ENCODE measurements around the gene HGFAC. TPM values are rescaled to one million over a fixed set of nuclear protein-coding genes. Genes with fewer than 3 reads are reported as not detected.
A peak's percentile ranks its signal among the peaks of the same experiment; 100 is the strongest.

The HGFAC gene
- total RNA-seq, 1 experiment from 2014 or later: 0.20 TPM

- TF ChIP-seq HMGA2 (CRISPR knock-in tag; IDR thresholded peaks at IDR 0.05) (no peak), KAT7 (CRISPR knock-in tag; IDR thresholded peaks at IDR 0.05; ENCODE audit: borderline replicate concordance) (no peak), MYBL2 (CRISPR knock-in tag; IDR thresholded peaks at IDR 0.05) (no peak)
These were observed 27.9 kb upstream of the HGFAC start (continued) for GRCh38 chr4:3413675-3414420.

GRCh38 chr4:3414421-3415279 lies 27.1 kb upstream of the HGFAC start:
- POLR2A ChIA-PET: interaction anchor here (0.9 kb wide), 1 partner anchor 20 kb away, joined by 3 read pairs; no protein-coding TSS in a partner anchor
- Mint-ChIP-seq H3K27me3 (ENCODE audit: low read depth) (no peaks in the 10 kb centered on the region), H3K9me3 (no peaks in the 10 kb centered on the region), H3K27ac (peak overlapping the region; percentile 80), H3K4me3 (no peak overlapping the region), H3K4me1 (no peaks in the 10 kb centered on the region), H3K36me3 (no peaks in the 10 kb centered on the region)
- CTCF ChIA-PET: interaction anchor here (0.7 to 1.2 kb wide), 4 partner anchors 10 to 100 kb away, joined by 3 to 4 read pairs (median 3); no protein-coding TSS in a partner anchor
- no peak for DNase-seq (ENCODE audit: low spot score)
- TF ChIP-seq JAZF1 (CRISPR knock-in tag; IDR thresholded peaks at IDR 0.05): no peak
- no peak for TF ChIP-seq ETV6 (CRISPR knock-in tag; IDR thresholded peaks at IDR 0.05)
- TF ChIP-seq ZNF512 (CRISPR knock-in tag; IDR thresholded peaks at IDR 0.05; ENCODE audit: borderline replicate concordance): no peak
- TF ChIP-seq TEAD4 (CRISPR knock-in tag; IDR thresholded peaks at IDR 0.05): no peak
- TF ChIP-seq USF1 (CRISPR knock-in tag; IDR thresholded peaks at IDR 0.05): no peak
- no peak for TF ChIP-seq ELF4 (CRISPR knock-in tag; IDR thresholded peaks at IDR 0.05; ENCODE audit: low read depth)
- no peak for TF ChIP-seq NFATC4 (CRISPR knock-in tag; IDR thresholded peaks at IDR 0.05)
- TF ChIP-seq E2F4 (CRISPR knock-in tag; IDR thresholded peaks at IDR 0.05; ENCODE audit: borderline replicate concordance, low read depth): no peak
- no peak for TF ChIP-seq GABPB1 (CRISPR knock-in tag; IDR thresholded peaks at IDR 0.05)
- TF ChIP-seq E2F1 (CRISPR knock-in tag; IDR thresholded peaks at IDR 0.05): no peak
- no peak for TF ChIP-seq FOXP1 (CRISPR knock-in tag; IDR thresholded peaks at IDR 0.05; ENCODE audit: borderline replicate concordance)
- no peak for TF ChIP-seq TEAD1 (CRISPR knock-in tag; IDR thresholded peaks at IDR 0.05)
- no peak for TF ChIP-seq SP1 (CRISPR knock-in tag; conservative IDR thresholded peaks at IDR 0.05)
- no peak for TF ChIP-seq SOX15 (CRISPR knock-in tag; IDR thresholded peaks at IDR 0.05)
- no peak for TF ChIP-seq FOXK1 (CRISPR knock-in tag; IDR thresholded peaks at IDR 0.05)
- no peak for ATAC-seq

Measured in WTC11 (cell line).